Raji (cell line): Measurements from ENCODE around the gene HIRIP3.

Experiments
- POLR2A ChIP-seq: IDR thresholded peaks from 2 replicates; pipeline ENCODE4 v1.6.1; 2011; ENCODE audit warnings: low read depth, low read length, control low read depth; ENCODE audit not compliant: insufficient read depth

The HIRIP3 gene

DNA sequence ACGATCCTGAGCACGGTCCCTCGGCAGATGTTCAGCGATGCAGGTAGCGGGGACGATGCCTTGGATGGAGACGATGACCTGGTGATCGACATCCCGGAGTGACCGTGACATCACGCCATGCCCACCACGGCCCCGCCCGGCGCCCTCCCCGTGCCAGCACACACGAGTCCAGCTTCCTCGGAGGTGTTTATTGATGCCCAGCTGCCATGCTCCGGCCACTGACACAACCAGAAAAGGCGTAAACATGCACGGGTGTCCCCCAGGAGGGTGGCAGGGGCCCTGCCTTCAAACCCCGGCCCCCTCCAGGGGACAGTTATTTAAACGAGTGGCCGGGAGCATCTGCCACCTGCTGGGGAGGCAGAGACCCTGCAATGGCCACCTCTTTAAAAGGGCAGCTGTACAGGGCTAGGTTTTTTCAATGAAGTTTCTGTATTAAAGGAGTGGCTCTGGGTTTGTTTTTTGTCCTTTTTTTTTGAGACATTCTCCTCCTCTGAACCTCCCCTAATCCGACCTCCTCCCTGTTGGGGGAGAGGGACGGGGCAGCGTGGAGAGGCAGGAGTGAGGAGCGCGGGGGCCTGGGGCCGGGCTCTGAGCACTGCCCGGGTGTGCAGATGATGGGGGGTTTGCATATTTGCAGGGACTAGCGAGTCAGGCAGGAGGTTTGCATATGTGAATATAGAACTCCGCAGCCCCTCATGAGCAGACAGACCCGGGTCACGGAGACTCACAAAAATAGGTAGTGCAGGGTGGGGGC is 10.1 kb upstream of the HIRIP3 start:
- no peak for TF ChIP-seq POLR2A

DNA sequence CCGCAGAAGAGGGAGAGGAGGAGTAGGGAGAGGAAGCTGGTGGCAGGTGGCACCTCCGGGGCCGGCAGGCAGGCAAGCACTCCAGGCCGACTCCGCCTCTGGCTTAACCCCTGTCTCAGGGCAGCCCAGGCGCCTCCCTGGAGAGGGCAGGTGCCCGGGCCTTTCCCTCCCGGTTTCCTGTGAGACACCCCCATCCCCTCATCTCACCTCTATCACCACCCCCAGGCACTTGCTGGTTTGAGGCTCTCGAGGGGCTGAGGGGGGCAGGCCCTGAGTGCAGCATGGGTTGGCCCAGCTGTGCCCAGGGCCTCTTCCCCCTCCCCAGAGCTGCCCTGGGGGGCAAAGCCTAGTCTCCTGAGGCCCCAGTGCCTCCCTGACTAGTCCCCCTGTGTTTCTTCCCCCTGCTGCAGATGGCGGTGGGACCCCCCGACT is 9.4 kb upstream of the HIRIP3 start:
- TF ChIP-seq POLR2A = no peak

DNA sequence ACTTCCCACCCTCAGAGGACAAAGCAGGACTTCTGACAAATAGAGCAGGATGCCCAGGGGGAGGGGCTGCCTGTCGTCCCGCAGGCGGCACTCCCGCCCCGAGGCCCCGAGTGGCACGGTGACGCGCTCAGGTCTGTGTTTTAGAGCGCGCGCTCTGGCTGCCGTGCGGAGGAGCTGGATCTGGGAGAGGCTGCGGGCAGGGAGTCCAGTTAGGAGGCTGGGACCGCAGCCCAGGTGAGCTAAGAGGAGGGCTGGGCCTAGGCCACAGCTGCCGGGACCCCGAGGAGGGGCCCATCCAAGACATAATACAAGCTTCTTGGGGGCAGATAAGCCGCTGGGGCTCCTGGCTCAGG is 9.0 kb upstream of the HIRIP3 start:
- no peak for TF ChIP-seq POLR2A

- TF ChIP-seq POLR2A = no peak
Measured at GRCh38 chr16:30003670-30004423, 8.4 kb upstream of the HIRIP3 start.

DNA sequence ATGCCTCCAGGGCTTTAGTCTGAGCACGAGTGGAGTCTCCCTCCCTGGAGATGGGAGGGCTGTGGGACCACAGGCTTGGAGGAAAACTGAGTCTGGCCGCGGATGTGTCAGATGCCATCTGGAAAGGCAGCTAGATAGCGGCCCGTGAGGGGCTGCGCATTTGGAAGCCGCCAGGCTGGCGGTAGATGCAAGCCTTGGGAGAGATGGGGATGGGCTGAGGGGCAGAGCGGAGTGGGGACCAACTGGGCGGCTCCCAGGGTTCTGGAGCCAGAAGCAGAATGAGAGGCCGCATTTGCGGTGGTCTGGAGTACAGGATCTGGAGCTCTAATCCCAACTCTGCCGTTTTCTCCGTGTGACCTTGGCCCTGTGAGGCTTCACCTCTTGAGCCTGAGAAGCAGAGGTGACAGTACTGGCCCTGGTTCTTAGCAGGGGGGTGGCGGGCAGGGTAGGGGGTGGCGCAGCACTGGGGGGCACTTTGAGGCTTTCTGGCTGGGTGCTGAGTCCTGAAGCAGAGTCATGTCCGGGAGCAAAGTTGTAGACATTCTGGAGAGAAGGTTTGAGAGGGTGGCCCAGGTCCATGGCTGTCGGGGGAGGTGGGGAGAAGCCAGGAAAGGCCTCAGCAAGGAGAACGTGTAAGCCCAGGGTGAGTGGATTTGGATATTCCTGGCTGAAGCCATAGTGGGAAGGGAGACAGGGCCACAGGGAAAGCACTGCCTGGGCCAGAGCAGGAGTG is 7.4 kb upstream of the HIRIP3 start:
- TF ChIP-seq POLR2A = no peak

DNA sequence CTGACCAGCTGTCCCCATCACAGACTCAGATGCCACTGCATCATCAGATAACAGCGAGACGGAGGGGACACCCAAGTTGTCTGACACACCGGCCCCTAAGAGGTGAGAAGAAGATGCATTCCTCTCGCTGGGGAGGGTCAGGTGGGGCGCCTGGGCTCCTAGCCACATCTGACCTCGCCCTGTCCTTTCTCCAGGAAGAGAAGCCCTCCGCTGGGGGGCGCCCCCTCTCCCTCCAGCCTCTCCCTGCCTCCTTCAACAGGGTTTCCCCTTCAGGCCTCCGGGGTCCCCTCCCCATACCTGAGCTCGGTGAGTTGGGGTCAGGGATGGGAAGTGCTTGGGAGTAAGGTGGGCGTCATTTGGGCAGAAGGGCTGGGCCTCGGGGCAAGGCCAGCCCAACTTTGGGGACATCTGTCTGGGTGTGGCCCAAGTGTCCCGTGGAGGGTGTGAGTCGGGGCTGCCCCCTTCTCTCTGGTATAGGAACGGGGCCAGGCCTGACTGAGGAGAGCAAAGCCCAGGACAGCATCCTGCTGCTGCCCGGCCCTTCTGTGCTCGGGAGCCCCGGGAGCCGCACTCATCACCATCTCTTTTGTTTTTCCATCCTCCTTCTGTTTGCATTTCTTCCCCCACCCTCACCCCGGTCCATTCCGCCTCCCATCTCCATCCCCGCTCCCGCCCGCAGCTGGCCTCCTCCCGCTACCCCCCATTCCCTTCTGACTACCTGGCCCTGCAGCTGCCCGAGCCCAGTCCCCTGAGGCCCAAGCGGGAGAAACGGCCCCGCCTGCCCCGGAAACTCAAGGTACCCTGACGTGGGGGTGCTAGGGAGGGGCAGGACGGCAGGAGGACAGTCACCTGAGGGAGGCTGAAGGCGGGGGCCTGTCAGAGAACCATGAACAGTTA is 5.6 kb upstream of the HIRIP3 start:
- no peak for TF ChIP-seq POLR2A

- no peak for TF ChIP-seq POLR2A
Measured at GRCh38 chr16:29999605-30000004, 4.2 kb upstream of the HIRIP3 start.

- TF ChIP-seq POLR2A = no peak
Measured at GRCh38 chr16:29996766-29997250, 1.4 kb upstream of the HIRIP3 start.

DNA sequence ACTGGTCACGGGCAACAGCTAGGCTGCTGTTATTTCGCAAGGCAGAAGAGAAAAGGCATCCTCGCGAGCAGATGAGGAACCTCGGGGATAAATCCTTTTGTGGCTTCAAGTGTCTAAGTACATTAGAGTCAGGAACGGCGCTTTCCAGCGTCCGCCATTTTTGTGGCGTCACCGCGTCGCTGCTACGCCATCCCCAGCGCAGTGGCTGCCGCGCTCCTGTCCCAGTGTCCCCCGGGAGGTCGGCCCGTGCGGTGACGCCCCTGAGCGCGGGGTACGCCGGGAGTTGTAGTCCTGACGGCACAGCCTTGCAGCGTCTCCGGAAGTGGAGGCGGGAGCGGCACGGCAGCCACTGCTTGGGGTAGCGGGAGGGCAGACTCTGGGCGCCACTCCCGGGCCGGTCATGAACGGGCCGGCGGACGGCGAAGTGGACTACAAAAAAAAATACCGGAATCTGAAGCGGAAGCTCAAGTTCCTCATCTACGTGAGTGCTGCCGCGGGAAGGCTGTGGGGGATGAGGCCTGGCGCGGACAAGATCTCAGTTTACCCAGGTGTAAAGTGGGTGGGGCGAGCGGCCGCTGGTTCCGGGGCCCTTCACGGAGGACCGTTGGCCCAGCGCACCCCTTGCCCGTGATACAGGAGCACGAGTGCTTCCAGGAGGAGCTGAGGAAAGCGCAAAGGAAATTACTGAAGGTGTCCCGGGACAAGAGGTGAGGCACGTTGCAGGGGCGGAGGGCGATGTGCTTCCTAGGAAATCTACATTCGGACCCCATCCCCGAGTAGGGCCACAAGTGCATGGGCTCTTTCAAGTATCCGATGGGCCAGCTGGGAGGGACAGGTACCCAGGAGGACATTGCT is 721 bp upstream of the HIRIP3 start, which contains the start of gene INO80E:
INO80E (plus strand) TSS at position 331 of the 855 bp plus-strand sequence; CDS start at position 401, 70 bp downstream.
- TF ChIP-seq POLR2A = peak; percentile 74

DNA sequence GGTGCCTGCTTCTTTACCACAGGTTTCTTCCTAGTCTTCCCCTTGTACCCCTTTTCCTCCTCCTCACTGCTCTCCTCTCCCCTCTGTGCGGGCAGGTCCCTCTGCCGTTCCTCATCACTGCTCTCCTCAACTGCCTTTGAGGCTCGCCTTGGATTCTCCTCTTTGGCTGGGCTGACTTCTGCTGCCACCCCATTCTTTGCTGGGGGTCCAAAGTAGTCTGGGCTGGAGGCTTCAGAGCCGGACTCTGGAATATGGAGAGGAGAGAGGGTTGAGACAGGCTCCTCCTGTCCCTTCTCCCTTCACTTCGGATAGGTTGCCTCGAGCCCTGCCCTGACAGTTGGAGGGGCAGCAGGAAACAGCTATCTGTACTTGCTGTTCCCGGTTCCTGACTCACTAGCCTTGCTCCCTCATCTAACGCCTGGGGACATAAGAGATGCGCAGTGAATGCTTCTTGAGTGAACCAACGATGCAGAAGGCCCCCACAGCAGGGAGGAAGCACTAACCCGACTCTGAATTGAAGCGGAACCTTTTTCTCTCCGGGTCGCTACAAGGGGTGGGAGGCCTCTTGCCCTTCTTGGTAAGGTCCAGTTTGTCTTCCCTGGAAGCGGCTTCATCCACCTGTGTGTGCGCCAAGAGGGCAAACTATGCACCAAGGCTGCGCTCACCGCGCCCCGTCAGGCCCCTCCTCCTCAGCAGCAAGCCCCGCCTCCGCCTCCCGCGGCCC is 655 bp downstream of the HIRIP3 start:
- no peak for TF ChIP-seq POLR2A

DNA sequence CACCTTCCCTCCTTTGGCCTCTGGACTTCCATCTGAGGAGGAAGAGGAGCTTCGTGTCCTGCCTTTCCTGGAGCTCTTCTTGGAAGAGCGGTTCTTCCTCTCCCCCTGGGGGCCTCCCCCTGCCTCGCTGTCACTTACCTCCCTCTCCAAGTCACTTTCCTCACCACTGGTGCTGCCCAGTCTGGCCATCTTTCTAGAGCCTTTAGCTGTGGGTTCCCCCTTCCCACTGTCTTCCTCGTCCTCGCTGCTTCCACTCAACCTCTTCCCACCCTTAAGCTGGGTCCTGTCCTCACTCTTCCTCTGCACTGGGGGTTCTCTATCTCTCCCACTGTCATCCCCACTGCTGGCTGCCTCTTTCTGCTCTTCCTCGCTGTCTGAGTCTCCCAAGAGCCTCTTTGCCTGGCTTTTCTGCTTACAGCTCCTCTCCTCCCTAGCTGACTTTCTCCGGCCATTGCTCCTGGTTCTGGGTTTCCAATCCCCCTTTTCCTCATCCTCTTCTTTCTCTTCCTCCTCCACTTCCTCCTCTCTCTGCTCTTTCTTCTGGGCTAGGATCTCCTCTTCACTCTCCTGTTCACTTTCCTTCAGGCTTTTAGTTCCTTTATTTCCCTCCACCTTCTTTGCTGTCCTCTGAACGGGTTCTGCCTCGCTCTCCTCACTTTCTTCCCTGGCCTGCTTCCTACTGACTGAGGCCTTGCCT is 1.4 kb downstream of the HIRIP3 start:
- TF ChIP-seq POLR2A = no peak

DNA sequence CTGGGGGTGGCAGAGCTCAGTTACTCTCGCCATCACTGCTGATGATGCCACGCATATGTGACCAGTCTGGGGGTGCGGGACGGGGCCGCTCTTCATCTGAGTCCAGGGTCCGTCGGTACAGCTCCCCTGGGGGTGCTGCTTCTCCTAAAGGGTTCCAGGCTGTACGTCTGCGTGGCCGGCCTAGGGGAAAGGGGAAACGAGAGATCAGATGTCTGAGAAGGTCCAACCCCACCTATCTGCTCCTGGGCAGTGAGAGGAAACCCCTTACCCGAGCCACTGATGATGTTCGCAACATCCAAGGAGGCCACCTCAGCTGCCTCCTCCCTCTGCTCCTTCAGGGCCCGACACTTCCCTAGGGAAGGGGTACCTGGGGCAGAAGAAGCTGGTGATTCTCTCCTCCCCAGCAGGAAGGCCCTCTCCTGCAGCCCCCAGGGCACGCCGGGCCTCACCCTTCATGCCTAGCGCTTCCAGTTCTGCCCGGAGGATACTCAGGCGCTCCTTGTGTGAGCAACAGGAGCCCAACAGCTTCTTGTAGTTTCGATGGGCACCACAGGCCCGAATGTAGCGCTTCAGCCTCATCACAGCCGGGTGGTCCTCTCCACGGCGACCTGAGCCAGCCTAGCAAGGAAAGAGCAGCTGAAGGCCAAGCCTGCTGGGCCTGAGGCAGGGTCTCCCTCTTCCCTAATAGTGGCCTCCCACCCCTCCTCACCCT is 2.1 kb downstream of the HIRIP3 start:
- TF ChIP-seq POLR2A = no peak
